Transverse colon (tissue), 4 donors: Measurements from ENCODE around the gene BSG. TPM values are rescaled to one million over a fixed set of nuclear protein-coding genes. Genes with fewer than 3 reads are reported as not detected.
"Not testable (repeated sequence)": the region's sequence is repeated elsewhere in the genome, so short reads cannot be mapped to it uniquely, and the experiment has no call there.

Experiments used
- DNase-seq: peaks from one replicate; pipeline ENCODE4 v3.0.0-alpha.2; 2019
- H3K27ac ChIP-seq, 4 donors: fragments of 200-600 bp; sonication (generic); 2 replicates each; pipeline ENCODE4 v1.5.1; 2016 to 2018; ENCODE audit warnings: inconsistent platforms in 4 of 4
- H3K27me3 ChIP-seq: fragments of 200-600 bp; sonication (generic); 2 replicates; pipeline ENCODE4 v1.5.1; 2017; ENCODE audit warnings: inconsistent platforms
- H3K36me3 ChIP-seq, 4 donors: fragments of 200-600 bp; sonication (generic); 2 replicates each; pipeline ENCODE4 v1.5.1; 2017 to 2019; ENCODE audit warnings: inconsistent platforms in 4 of 4
- H3K4me1 ChIP-seq, 4 donors: fragments of 200-600 bp; sonication (generic); 2 replicates each; pipeline ENCODE4 v1.5.1; 2017 to 2020; ENCODE audit warnings: inconsistent platforms in 4 of 4
- H3K4me3 ChIP-seq, 4 donors: fragments of 200-600 bp; sonication (generic); 1 replicate in 1 of 4; 2 replicates in 3 of 4; pipeline versions ENCODE4 v1.5.1 to v1.6.1; 2017 to 2019; ENCODE audit warnings: inconsistent platforms in 4 of 4
- H3K9me3 ChIP-seq, 2 donors: fragments of 200-600 bp; sonication (generic); 2 replicates each; pipeline ENCODE4 v1.5.1; 2017 to 2019; ENCODE audit warnings: inconsistent platforms in 2 of 2
- CTCF ChIP-seq, 5 experiments: fragments of 200-600 bp in 3 of 5; fragments of 450-650 bp in 2 of 5; sonication (generic) in 3 of 5; IDR thresholded peaks; 1 replicate in 2 of 5; 2 replicates in 3 of 5; pipeline ENCODE4 v1.5.1; 2016 to 2017; ENCODE audit warnings: antibody characterized with exemption in 5 of 5, inconsistent platforms in 3 of 5, mild to moderate bottlenecking in 2 of 5, moderate library complexity in 1 of 5
- EP300 ChIP-seq: sonication (generic); formaldehyde crosslinking; IDR thresholded peaks from one replicate; pipeline ENCODE4 v1.6.1; 2017; ENCODE audit warnings: antibody characterized with exemption, low read depth
- POLR2A ChIP-seq: fragments of 450-650 bp; IDR thresholded peaks from one replicate; pipeline ENCODE4 v1.6.1; 2016; ENCODE audit warnings: antibody characterized with exemption, mild to moderate bottlenecking, moderate library complexity
- POLR2AphosphoS5 ChIP-seq, 3 donors: sonication (generic); formaldehyde crosslinking; IDR thresholded peaks; one replicate each; pipeline ENCODE4 v1.6.1; 2016; ENCODE audit warnings: antibody characterized with exemption in 3 of 3
- WGBS, 2 donors: methylation state at CpG; one replicate each; pipeline ENCODE4 v1.1.5; 2018; ENCODE audit warnings: low coverage in 1 of 2; 5-methylcytosine and 5-hydroxymethylcytosine counted together
- in situ Hi-C, 4 donors: fragments of 200-750 bp; cut with MboI; loops; one replicate each; pipeline versions ENCODE4 v1.15.0 to v1.15.1; 2017; ENCODE audit warnings: low sequenced_read_pairs in 3 of 4, low pct_ligation_motif_present in 1 of 4, low pct_unique_long_range_greater_than_20kb in 1 of 4
- intact Hi-C: fragments of 100-400 bp; cut with DNase I; formaldehyde crosslinking; loops from one replicate; pipeline ENCODE4 v1.15.1; 2023; ENCODE audit warnings: low total_unique reads
- total RNA-seq, 4 donors: library from RNA; depleted of rRNA; stranded (reverse); fragments of >200 nt; gene quantifications; one replicate each; pipeline ENCODE4 v1.1.0, GENCODE V29; 2016

BSG gene
- total RNA-seq, 4 donors from 2014 or later: 909 to 2,228 (median 1,224) TPM

GRCh38 chr19:619286-620002, 47.0 kb downstream of the BSG start:
- intact Hi-C loops: loop anchor here (1.0 kb wide), 1 partner anchor 39 kb away; no protein-coding TSS in a partner anchor
- no peak for DNase-seq
- peaks cover 0 to 7% (median 4%) of the 10 kb centered on the region in 4 donors for H3K4me1 ChIP-seq
- H3K9me3 ChIP-seq: no peaks in the 10 kb centered on the region
- peaks cover 0 to 31% (median 15%) of the 10 kb centered on the region in 4 donors for H3K36me3 ChIP-seq
- H3K27me3 ChIP-seq: peaks cover 10% of the 10 kb centered on the region
- H3K27ac ChIP-seq: no peak overlapping the region
- no peak overlapping the region for H3K4me3 ChIP-seq
- in situ Hi-C loops: no loop called here
- WGBS, 2 donors: 93% methylated on average over 47 of the region's 47 CpGs; no CpG with 5 or more reads in 1 of the 2 donors
- TF ChIP-seq POLR2AphosphoS5 (IDR thresholded peaks at IDR 0.05) (no peak), EP300 (no peak), CTCF (IDR thresholded peaks at IDR 0.05) (no peak), POLR2A (no peak)

- WGBS, 2 donors: 94% methylated on average over 42 of the region's 51 CpGs; no CpG with 5 or more reads in 1 of the 2 donors
- Histone ChIP-seq H3K36me3 (peaks cover 0 to 31% (median 15%) of the 10 kb centered on the region in 4 donors), H3K27ac (no peak overlapping the region)
These were observed 47.9 kb downstream of the BSG start for GRCh38 chr19:620166-620862.

GRCh38 chr19:621191-621590, 48.8 kb downstream of the BSG start:
- H3K4me1 ChIP-seq, H3K27me3 ChIP-seq, intact Hi-C loops, H3K4me3 ChIP-seq, H3K27ac ChIP-seq, DNase-seq, H3K9me3 ChIP-seq, in situ Hi-C loops: not testable (repeated sequence)
- WGBS, 2 donors: 96 to 99% methylated on average over 4 to 47 of the region's 48 CpGs
- H3K36me3 ChIP-seq: peaks cover 0 to 31% (median 15%) of the 10 kb centered on the region in 4 donors

More at GRCh38 chr19:620166-620862, 47.9 kb downstream of the BSG start:
- H3K27me3 ChIP-seq: peaks cover 10% of the 10 kb centered on the region
- intact Hi-C loops: loop anchor here (1.0 kb wide), 1 partner anchor 40 kb away; no protein-coding TSS in a partner anchor
- no peaks in the 10 kb centered on the region for H3K9me3 ChIP-seq
- in situ Hi-C loops: no loop called here
- peaks cover 0 to 7% (median 4%) of the 10 kb centered on the region in 4 donors for H3K4me1 ChIP-seq
- H3K4me3 ChIP-seq: no peak overlapping the region
- TF ChIP-seq CTCF (IDR thresholded peaks at IDR 0.05): no peak
- TF ChIP-seq EP300: no peak
- TF ChIP-seq POLR2A: no peak
- no peak for TF ChIP-seq POLR2AphosphoS5 (IDR thresholded peaks at IDR 0.05)
- DNase-seq: no peak

GRCh38 chr19:621819-622218, 49.4 kb downstream of the BSG start:
- Histone ChIP-seq H3K27me3 (peaks cover 4% of the 10 kb centered on the region), H3K4me1 (peaks cover 0 to under 1% (median 0%) of the 10 kb centered on the region in 4 donors), H3K9me3 (no peaks in the 10 kb centered on the region), H3K4me3 (no peak overlapping the region), H3K36me3 (peaks cover 0 to 31% (median 15%) of the 10 kb centered on the region in 4 donors), H3K27ac (no peak overlapping the region)
- 94% methylated on average over 17 of the region's 24 CpGs; no CpG with 5 or more reads in 1 of the 2 donors for WGBS, 2 donors
- in situ Hi-C loops: no loop called here
- intact Hi-C loops: no loop called here
- DNase-seq: no peak
- no peak for TF ChIP-seq POLR2A
- no peak for TF ChIP-seq POLR2AphosphoS5 (IDR thresholded peaks at IDR 0.05)
- TF ChIP-seq CTCF (IDR thresholded peaks at IDR 0.05): no peak
